Vagina (tissue), 2 donors: ENCODE measurements around the gene DNAJC6. TPM values are rescaled to one million over a fixed set of nuclear protein-coding genes. Genes with fewer than 3 reads are reported as not detected.
A peak's percentile ranks its signal among the peaks of the same experiment; 100 is the strongest.

Experiments used
- DNase-seq, 2 donors: peaks; one replicate each; pipeline ENCODE4 v3.0.0-alpha.2; 2017; ENCODE audit errors: extremely low spot score in 2 of 2
- H3K27ac ChIP-seq: fragments of 200-600 bp; sonication (generic); one replicate; pipeline ENCODE4 v1.5.1; 2019
- H3K27me3 ChIP-seq: fragments of 200-600 bp; sonication (generic); one replicate; pipeline ENCODE4 v1.5.1; 2019
- H3K36me3 ChIP-seq, 2 donors: fragments of 200-600 bp; sonication (generic); one replicate each; pipeline ENCODE4 v1.5.1; 2017 to 2019
- H3K4me1 ChIP-seq: fragments of 200-600 bp; sonication (generic); one replicate; pipeline ENCODE4 v1.5.1; 2019
- H3K4me3 ChIP-seq, 2 donors: fragments of 200-600 bp; sonication (generic); 1 replicate in 1 of 2; 2 replicates in 1 of 2; pipeline ENCODE4 v1.5.1; 2016 to 2019
- H3K9me3 ChIP-seq: fragments of 200-600 bp; sonication (generic); one replicate; pipeline ENCODE4 v1.5.1; 2019
- CTCF ChIP-seq, 3 experiments: fragments of 450-650 bp in 2 of 3; fragments of 200-600 bp in 1 of 3; sonication (generic) in 1 of 3; IDR thresholded peaks; one replicate each; pipeline ENCODE4 v1.5.1; 2017 to 2019; ENCODE audit warnings: antibody characterized with exemption in 3 of 3, mild to moderate bottlenecking in 2 of 3, moderate library complexity in 2 of 3
- POLR2A ChIP-seq, 2 donors: fragments of 450-650 bp; IDR thresholded peaks; one replicate each; pipeline ENCODE4 v1.6.1; 2017; ENCODE audit warnings: antibody characterized with exemption in 2 of 2, mild to moderate bottlenecking in 2 of 2, moderate library complexity in 2 of 2
- POLR2AphosphoS5 ChIP-seq, 2 donors: sonication (generic); formaldehyde crosslinking; IDR thresholded peaks; one replicate each; pipeline ENCODE4 v1.9.0; 2017; ENCODE audit warnings: antibody characterized with exemption in 2 of 2, mild to moderate bottlenecking in 2 of 2, low read depth in 1 of 2; ENCODE audit not compliant: insufficient read depth in 1 of 2
- intact Hi-C: fragments of 100-400 bp; cut with DNase I; formaldehyde crosslinking; loops from one replicate; pipeline ENCODE4 v1.15.1; 2023
- total RNA-seq: library from RNA; depleted of rRNA; stranded (reverse); fragments of >200 nt; gene quantifications from one replicate; pipeline ENCODE4 v1.2.3, GENCODE V29; 2016

DNAJC6 gene
- total RNA-seq, 1 donor from 2014 or later, result 5.6 TPM

DNA sequence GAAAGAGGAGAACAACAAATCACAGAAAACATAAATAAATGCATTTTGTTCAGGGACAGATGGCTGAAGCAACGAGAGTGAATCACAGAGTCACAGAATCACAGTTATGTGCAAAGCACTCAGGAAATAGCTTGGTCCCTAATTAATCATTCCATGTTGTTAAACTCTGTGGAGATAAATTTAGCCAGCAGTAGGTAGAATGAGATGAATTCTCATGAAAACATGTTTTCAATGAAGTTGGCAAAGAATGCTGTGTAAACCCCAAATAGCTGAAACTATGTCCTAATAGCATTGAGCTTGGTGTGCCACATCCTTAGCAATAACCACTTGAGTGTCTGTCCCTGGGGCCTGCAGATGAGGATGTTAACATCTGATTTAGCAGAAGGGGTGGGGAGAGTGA, 131.6 kb downstream of the DNAJC6 start:
- H3K4me3 ChIP-seq, result no peak overlapping the region
- no peaks in the 10 kb centered on the region for H3K36me3 ChIP-seq
- TF ChIP-seq CTCF (IDR thresholded peaks at IDR 0.05) (peak in 1 of 3 experiments; percentile 2), POLR2AphosphoS5 (IDR thresholded peaks at IDR 0.05; ENCODE audit: insufficient read depth in 1 of 2, low read depth in 1 of 2) (no peak)
- no peak overlapping the region for H3K27ac ChIP-seq
- no peaks in the 10 kb centered on the region for H3K4me1 ChIP-seq
- no peak for DNase-seq
- no peaks in the 10 kb centered on the region for H3K27me3 ChIP-seq
- no peaks in the 10 kb centered on the region for H3K9me3 ChIP-seq
- intact Hi-C loops, result no loop called here

DNA sequence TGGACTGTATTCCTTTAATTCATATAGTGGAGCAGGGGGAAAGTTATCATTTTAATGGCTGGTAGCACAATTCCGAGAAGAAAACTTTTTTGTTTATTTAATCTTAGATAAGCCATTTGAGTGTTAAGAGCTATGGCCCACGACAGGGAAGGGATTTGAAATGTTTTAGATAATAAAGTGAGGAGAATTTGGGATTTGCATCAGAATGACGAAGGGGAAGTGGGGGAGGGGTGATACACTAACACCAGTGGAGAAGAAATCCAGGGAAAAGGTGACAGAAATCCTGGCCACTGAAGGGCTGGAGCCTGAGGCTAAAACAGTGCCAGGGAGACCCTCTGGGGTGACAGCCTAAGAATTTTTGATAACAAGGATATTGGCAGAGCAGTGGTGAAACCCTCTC, 132.1 kb downstream of the DNAJC6 start:
- H3K4me1 ChIP-seq, result no peaks in the 10 kb centered on the region
- no peaks in the 10 kb centered on the region for H3K36me3 ChIP-seq
- H3K9me3 ChIP-seq, result no peaks in the 10 kb centered on the region
- no peak overlapping the region for H3K27ac ChIP-seq
- H3K27me3 ChIP-seq, result no peaks in the 10 kb centered on the region
- no peak for TF ChIP-seq POLR2AphosphoS5 (IDR thresholded peaks at IDR 0.05; ENCODE audit: insufficient read depth in 1 of 2, low read depth in 1 of 2)
- no peak for TF ChIP-seq CTCF (IDR thresholded peaks at IDR 0.05)
- no peak for TF ChIP-seq POLR2A (IDR thresholded peaks at IDR 0.05)
- no peak for DNase-seq
- H3K4me3 ChIP-seq, result no peak overlapping the region
- intact Hi-C loops, result no loop called here

- H3K27ac ChIP-seq, result no peak overlapping the region
- TF ChIP-seq POLR2A (IDR thresholded peaks at IDR 0.05) (no peak), CTCF (IDR thresholded peaks at IDR 0.05) (no peak), POLR2AphosphoS5 (IDR thresholded peaks at IDR 0.05; ENCODE audit: insufficient read depth in 1 of 2, low read depth in 1 of 2) (no peak)
- intact Hi-C loops, result no loop called here
- H3K9me3 ChIP-seq, result no peaks in the 10 kb centered on the region
- H3K4me1 ChIP-seq, result no peaks in the 10 kb centered on the region
- H3K36me3 ChIP-seq, result no peaks in the 10 kb centered on the region
- H3K27me3 ChIP-seq, result no peaks in the 10 kb centered on the region
- no peak for DNase-seq
- H3K4me3 ChIP-seq, result no peak overlapping the region
Measured at GRCh38 chr1:65442442-65442841, 133.1 kb downstream of the DNAJC6 start.

GRCh38 chr1:65443647-65444046, 134.3 kb downstream of the DNAJC6 start:
- intact Hi-C loops, result no loop called here
- Histone ChIP-seq H3K9me3 (no peaks in the 10 kb centered on the region), H3K4me3 (no peak overlapping the region), H3K36me3 (no peaks in the 10 kb centered on the region), H3K27me3 (no peaks in the 10 kb centered on the region), H3K27ac (no peak overlapping the region), H3K4me1 (no peaks in the 10 kb centered on the region)
- no peak for TF ChIP-seq POLR2A (IDR thresholded peaks at IDR 0.05)
- no peak for TF ChIP-seq POLR2AphosphoS5 (IDR thresholded peaks at IDR 0.05; ENCODE audit: insufficient read depth in 1 of 2, low read depth in 1 of 2)
- no peak for TF ChIP-seq CTCF (IDR thresholded peaks at IDR 0.05)
- no peak for DNase-seq

DNA sequence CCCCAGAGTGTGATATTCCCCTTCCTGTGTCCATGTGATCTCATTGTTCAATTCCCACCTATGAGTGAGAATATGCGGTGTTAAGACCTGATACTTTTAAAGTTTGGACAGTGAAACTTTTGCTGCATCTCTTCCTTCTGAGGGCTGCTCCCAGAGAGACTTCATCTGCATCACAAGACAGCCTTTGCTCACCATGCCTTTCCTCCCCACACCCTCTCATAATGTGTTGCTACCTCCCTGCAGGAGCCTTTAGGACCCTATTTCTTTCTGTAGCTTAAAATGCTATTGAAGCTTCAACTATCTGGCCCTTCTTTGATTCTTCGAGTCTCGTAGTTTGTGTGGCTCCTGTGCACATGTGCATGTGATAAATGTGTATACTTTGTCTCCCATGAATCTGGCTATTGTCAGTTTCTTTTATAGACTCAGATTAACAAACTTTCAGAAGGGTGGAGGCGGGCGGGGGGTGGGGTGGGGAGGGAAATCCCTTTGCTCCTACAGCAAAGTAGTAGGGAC, 134.8 kb downstream of the DNAJC6 start:
- Histone ChIP-seq H3K27me3 (no peaks in the 10 kb centered on the region), H3K27ac (no peak overlapping the region), H3K9me3 (no peaks in the 10 kb centered on the region), H3K4me1 (no peaks in the 10 kb centered on the region), H3K36me3 (no peaks in the 10 kb centered on the region), H3K4me3 (no peak overlapping the region)
- no peak for DNase-seq
- intact Hi-C loops, result no loop called here
- no peak for TF ChIP-seq POLR2A (IDR thresholded peaks at IDR 0.05)
- no peak for TF ChIP-seq CTCF (IDR thresholded peaks at IDR 0.05)
